Renal pelvis (tissue), 12 donors: ENCODE data around the gene C11orf52. TPM values are rescaled to one million over a fixed set of nuclear protein-coding genes. Genes with fewer than 3 reads are reported as not detected.
"Not testable (repeated sequence)": the region's sequence is repeated elsewhere in the genome, so short reads cannot be mapped to it uniquely, and the experiment has no call there.

Experiments used
- DNase-seq: peaks from one replicate; pipeline ENCODE4 v3.0.0-alpha.2; 2013
- long read RNA-seq, 16 experiments: transcript quantifications; one replicate each; lab custom pipeline, GENCODE V29; 2026
- polyA plus RNA-seq, 3 donors: library from polyadenylated mRNA; unstranded; fragments of 120-200 nt; gene quantifications; one replicate each; pipeline ENCODE4 v1.2.1, GENCODE V29; 2013; ENCODE audit not compliant: insufficient read length in 3 of 3

C11orf52 gene, protein sequence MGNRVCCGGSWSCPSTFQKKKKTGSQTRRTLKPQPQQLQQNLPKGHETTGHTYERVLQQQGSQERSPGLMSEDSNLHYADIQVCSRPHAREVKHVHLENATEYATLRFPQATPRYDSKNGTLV
- polyA plus RNA-seq: 10 to 100 TPM; 10.9 to 11.4 (median 10.9) TPM
- long read RNA-seq, donor 1, transcript C11orf52-201 (4 exons, 1,141 nt): major isoform, 6 of 7 reads
- long read RNA-seq, donor 1, partial matches to known transcripts: 0 of 7 reads
- long read RNA-seq, donor 1, other reads (novel, unspliced or antisense): 0 of 7 reads
- long read RNA-seq, donor 2, transcript C11orf52-201 (4 exons, 1,141 nt): major isoform, 10 of 10 reads
- long read RNA-seq, donor 2, partial matches to known transcripts: 0 of 10 reads
- long read RNA-seq, donor 2, other reads (novel, unspliced or antisense): 0 of 10 reads
- long read RNA-seq, donor 3, transcript C11orf52-201 (4 exons, 1,141 nt): major isoform, 6 of 6 reads
- long read RNA-seq, donor 3, partial matches to known transcripts: 0 of 6 reads
- long read RNA-seq, donor 3, other reads (novel, unspliced or antisense): 0 of 6 reads
- long read RNA-seq, donor 4, transcript C11orf52-201 (4 exons, 1,141 nt): major isoform, 7 of 7 reads
- long read RNA-seq, donor 4, partial matches to known transcripts: 0 of 7 reads
- long read RNA-seq, donor 4, other reads (novel, unspliced or antisense): 0 of 7 reads
- long read RNA-seq, donor 5, partial matches to known transcripts: 0 of 1 reads
- long read RNA-seq, donor 5, other reads (novel, unspliced or antisense): 0 of 1 reads
- long read RNA-seq, donor 6, transcript C11orf52-201 (4 exons, 1,141 nt): major isoform, 8 of 8 reads
- long read RNA-seq, donor 6, partial matches to known transcripts: 0 of 8 reads
- long read RNA-seq, donor 6, other reads (novel, unspliced or antisense): 0 of 8 reads
- long read RNA-seq, donor 7, transcript C11orf52-201 (4 exons, 1,141 nt): major isoform, 5 of 5 reads
- long read RNA-seq, donor 7, partial matches to known transcripts: 0 of 5 reads
- long read RNA-seq, donor 7, other reads (novel, unspliced or antisense): 0 of 5 reads
- long read RNA-seq, donor 8: 0 reads
- long read RNA-seq, donor 9, transcript C11orf52-201 (4 exons, 1,141 nt): major isoform, 12 of 12 reads
- long read RNA-seq, donor 9, partial matches to known transcripts: 0 of 12 reads
- long read RNA-seq, donor 9, other reads (novel, unspliced or antisense): 0 of 12 reads
- long read RNA-seq, donor 10, partial matches to known transcripts: 0 of 4 reads
- long read RNA-seq, donor 10, other reads (novel, unspliced or antisense): 0 of 4 reads
- long read RNA-seq, donor 11, partial matches to known transcripts: 0 of 4 reads
- long read RNA-seq, donor 11, other reads (novel, unspliced or antisense): 0 of 4 reads
- long read RNA-seq, donor 12, partial matches to known transcripts: 0 of 5 reads
- long read RNA-seq, donor 12, other reads (novel, unspliced or antisense): 0 of 5 reads
- long read RNA-seq, donor 13, partial matches to known transcripts: 0 of 3 reads
- long read RNA-seq, donor 13, other reads (novel, unspliced or antisense): 0 of 3 reads
- long read RNA-seq, donor 14: 0 reads
- long read RNA-seq, donor 15, transcript C11orf52-201 (4 exons, 1,141 nt): major isoform, 9 of 10 reads
- long read RNA-seq, donor 15, partial matches to known transcripts: 0 of 10 reads
- long read RNA-seq, donor 15, other reads (novel, unspliced or antisense): 0 of 10 reads
- long read RNA-seq, donor 16, transcript C11orf52-201 (4 exons, 1,141 nt): major isoform, 6 of 6 reads
- long read RNA-seq, donor 16, partial matches to known transcripts: 0 of 6 reads
- long read RNA-seq, donor 16, other reads (novel, unspliced or antisense): 0 of 6 reads

DNA sequence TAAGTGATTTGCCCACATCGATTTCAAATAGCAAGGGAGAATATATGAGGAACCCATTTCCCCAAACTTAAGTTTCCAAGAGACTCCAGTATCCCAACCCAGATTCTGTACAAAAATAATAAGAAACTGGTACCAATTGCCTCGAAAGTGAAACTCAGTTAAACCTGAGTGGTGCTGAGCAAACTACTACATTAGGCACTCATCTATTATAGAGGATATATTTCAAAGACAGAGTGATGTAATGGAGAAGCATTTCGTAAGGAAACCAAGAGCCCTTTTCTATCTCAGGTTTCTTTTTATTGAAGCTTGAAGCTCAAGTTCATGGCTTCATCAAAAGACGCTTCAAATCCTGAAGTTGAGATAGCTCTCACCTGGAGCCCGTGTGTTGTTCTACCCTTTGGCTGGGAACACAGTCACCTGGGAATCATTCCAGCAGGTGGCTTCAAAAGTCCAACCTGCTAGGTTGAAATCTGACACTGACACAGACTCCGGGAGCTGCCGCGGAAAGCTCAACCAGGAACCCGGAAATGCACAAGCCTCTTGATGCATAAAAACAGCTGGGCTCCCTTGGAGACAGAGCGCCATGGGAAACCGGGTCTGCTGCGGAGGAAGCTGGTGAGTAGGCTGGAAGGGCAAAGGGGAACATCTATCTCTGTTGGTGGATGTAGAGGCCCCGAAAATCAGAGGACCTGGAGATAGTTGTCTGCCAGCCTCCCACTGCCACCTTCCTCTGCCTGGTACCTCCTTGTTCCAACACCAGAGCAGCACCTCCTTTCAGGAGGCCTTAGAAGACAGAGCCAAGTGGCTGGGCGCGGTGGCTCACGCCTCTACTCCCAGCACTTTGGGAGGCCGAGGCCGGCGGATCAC, at the start of gene C11orf52:
C11orf52 (plus strand) TSS at position 524 of the 867 bp plus-strand sequence; CDS start at position 584, 60 bp downstream.
- peak; percentile 93 for DNase-seq

DNA sequence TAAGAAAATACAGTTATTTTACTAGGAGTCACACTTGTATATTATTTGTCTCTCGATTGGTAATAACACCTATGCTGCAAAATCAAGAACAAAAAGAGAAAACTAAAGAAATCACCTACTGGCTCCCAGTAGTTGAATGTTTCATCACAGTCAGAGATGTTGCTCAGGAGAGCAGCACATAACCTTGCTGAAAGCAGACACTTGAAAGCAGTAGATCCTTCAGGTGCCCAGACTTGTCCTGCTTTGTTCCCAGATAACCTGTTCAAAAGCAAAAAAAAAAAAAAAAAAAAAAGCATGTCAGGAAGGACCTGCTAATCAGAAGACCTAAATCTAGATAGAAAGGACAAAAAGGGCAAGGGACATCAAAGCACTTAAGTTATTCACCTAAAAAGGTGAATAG, 48.6 kb upstream of the C11orf52 start:
- DNase-seq: no peak

DNA sequence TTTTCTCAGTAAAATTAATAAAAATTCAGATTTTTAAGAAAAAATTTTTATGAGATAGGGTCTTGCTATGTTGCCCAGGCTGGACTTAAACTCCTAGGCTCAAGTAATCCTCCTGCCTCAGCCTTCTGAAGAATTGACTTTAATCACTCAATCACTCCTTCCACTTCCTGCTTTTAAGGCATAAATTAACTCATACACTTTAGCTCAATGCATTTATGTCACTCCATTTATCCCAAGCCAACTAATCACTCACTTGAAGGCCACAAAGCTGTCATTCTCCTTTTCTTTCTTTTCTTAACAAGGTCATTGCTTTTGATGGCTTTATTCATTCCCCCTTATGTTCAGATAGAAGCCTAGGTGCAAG, 48.2 kb upstream of the C11orf52 start:
- no peak for DNase-seq

DNA sequence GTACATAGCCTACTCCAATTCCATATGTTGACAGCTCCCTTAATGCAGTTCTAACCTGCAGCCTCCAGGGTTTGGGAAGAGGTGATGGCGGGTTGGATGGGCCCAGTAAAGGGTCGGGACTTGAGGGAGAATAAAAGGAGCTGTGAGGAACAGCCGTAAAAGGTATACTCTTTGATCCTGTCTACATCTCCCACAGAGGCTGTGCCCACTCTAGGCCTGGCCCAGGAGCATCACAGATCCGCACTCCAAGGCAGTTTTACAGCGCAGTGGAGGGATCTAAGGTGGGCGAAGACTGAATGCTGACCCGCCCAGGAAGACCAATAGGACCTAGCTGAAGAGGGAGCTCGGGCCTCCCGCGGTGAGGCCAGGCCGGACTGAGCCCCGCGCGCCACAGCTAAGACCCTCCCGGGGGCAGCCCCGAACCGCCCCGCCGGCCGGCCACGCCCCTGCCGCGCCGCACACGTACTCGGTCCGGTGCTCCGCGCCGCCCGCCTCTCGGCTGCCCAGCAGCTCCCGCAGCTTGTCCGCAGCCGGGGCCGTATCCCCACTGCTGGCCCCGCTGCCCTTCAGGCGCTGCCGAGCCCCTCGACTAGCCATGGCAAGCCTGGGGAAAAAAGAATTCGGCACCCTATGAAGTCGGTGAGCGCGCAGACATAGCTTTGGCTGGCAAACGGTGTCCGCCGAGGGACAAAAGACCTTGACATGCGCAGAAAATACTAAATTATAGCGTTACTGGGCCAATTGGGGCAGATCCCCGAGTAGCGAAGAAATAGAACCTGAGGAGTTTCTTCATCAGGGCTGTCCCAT, 47.6 kb upstream of the C11orf52 start, which contains the start of gene ALG9:
ALG9 (minus strand) TSS at position 696 of the 807 bp plus-strand sequence; CDS start at position 597, 99 bp downstream.
- DNase-seq: peak; percentile 83

DNA sequence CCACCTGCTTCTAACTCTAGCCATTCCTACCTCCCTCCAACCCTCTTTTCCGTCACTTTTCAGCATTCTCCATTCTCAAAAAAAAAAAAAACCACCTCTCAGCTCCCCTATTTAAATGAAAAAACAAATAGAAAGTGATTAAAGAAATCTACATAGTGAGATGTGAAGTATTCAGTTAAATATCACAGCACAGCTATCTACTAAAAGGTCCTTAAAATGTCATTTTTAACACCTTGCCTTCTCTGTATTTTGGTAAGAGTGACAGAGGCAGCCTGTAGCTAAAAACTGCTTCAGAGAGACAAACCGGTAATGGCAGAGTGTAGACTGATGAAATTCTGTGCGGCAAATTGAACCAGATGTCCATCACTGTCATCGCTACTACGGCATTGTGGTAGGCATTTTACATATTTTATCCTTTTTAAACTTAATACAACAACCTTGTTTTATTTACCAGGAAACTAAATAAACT, 47.0 kb upstream of the C11orf52 start:
- DNase-seq: no peak

DNA sequence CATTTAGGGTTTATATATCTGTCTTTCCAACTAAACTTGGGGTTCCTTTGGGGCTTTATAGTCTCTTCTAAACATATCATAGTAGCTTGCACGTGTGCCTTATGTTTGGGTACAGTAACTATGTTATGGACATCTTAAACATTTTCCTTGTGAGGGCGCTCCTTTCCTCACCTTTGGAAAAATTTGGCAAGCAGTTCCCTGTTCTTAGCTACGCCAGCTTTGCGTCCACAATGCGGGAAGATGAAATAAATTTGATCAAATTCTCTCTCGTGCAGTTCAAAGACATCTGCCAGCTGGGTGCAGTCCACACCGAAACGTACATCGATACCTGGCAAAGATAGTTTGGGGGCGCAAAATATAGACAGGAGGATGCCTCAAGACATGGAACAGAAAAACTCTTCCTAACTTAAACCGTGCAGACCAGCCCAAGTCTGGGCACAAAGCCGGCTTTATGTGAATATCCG, 40.3 kb upstream of the C11orf52 start:
- DNase-seq: peak; percentile 45

DNA sequence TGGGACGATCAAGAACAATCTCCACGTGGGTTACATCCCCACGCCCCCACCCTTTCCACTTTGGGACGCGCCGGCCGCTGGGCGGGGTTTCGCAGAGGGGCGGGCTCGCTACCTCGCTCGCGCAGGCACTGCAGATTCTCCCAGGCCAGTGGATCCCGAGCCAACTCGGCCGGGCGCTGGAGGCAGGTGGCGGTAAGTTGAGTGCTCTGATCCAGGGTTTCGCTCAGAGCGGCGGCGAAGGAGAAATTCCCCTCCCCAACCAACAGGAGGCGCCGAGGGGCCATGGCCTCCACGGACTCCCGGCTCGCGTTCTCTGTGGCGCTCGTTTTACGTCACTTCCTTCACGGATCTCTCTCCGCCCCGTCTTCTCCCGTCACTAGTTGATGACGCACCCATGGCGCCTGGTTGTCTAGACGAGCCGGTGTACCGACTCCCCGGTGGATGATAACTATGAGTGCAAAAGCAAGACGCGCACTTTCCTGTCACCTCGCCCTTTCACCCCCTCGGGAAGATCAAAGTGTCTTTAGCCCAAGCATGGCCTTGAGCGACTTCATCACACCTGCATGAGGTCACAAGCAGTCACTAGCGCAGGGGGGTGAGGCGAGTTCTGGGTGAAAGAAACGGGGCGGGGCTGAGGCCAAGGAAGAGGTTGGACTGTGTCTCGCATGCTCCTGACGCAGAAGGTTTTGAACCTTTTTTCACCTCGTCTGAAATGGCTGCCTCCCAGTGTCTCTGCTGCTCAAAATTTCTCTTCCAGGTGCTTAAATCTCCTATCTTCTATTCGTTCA, 39.7 kb upstream of the C11orf52 start, which contains the start of the genes CFAP68 and FDXACB1:
CFAP68 (plus strand) TSS at position 693 of the 788 bp plus-strand sequence; CDS start at position 713, 20 bp downstream.
FDXACB1 (minus strand) TSS at position 317 of the 788 bp plus-strand sequence; CDS start at position 284, 33 bp downstream.
- DNase-seq: peak; percentile 98

DNA sequence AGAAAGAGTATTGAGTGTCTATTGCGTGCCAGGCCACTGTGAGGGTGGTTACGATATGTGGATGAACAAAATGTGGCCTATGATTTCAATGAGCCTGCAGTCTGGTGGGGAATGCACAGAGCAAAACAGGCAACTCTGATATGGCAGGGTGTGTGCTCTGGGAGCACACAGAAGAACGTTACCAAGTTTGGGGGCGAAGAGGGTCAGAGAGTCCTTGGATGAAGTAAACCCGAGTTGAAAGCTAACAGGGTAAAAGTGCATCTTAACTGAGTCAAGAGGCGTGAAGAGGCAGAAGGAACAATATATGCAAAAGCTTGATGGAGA, 39.1 kb upstream of the C11orf52 start:
- no peak for DNase-seq

DNA sequence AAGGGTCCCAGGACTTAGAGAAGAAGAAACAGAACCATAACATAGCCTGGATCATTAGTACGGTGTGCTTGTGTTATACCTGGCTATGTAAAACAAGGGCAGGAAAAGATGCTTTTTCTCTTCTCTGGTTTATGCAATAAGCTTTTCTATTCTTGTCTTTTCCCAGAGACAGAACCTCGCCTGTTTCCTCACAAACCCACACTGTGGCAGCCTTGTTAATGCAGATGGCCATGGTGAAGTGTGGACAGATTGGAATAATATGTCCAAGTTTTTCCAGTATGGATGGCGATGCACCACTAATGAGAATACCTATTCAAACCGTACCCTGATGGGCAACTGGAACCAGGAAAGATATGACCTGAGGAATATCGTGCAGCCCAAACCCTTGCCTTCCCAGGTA, 36.5 kb upstream of the C11orf52 start:
- DNase-seq: no peak

DNA sequence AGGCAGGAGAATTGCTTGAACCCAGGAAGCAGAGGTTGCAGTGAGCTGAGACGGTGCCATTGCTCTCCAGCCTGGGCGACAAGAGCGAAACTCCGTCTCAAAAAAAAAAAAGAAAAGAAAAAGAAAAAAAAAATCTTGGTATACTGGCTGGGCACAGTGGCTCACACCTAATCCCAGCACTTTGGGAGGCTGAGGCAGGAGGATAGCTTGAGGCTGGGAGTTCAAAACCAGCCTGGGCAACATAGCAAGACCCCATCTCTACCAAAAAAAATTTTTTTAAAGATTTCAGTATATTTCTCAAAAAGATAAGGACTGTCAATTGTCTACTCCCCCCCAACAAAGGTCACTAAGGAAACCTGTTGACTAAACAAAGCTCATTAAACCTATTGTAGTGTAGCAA, 33.7 kb upstream of the C11orf52 start:
- DNase-seq: not testable (repeated sequence)

DNA sequence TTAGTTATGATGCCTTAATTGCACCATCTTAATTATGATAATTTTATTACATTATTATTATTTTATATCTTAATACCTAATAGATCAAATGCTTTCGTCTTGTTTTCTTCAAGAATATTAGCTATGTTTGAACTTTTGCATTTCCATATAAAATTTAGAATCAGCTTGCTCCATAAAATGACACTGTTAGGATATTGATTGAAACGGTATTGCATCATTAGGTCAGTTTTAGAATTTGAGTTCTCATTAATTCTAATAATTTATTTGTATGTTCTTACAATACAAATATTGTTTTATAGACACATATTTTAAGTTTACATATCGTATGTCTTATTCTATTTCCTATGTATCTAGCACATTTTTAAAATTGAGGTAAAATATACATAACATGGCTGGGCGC, 32.7 kb upstream of the C11orf52 start:
- no peak for DNase-seq

DNA sequence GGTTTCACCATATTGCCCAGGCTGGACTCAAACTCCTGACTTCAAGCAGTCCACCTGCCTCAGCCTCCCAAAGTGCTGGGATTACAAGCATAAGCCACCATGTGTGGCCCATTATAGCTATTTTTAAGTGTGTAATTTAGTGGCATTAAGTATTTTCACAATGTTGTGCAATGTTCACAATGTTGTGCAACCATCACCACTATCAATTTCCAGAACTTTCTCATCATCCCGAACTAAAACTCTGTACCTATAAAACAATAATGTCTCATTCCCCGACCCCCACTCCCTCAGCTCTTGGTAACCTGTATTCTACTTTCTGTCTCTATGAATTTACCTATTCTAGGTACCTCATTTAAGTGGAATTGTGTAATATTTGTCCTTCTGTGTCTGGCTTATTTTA, 31.9 kb upstream of the C11orf52 start:
- DNase-seq: no peak

DNA sequence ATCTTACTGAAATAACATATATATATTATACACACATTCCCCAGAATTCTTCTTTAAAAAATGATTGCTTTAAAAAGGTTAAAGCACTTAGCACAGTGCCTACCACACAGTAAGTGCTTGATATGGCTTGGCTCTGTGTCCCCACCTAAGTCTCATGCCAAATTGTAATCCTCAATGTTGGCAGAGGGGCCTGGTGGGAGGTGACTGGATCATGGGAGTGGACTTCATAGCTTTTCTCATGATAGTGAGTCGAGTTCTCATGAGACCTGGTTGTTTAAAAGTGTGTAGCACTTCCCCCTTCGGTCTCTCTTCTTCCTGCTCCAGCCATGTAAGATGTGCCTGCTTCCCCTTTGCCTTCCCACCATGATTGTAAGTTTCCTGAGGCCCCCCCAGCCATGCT, 13.3 kb upstream of the C11orf52 start:
- no peak for DNase-seq

DNA sequence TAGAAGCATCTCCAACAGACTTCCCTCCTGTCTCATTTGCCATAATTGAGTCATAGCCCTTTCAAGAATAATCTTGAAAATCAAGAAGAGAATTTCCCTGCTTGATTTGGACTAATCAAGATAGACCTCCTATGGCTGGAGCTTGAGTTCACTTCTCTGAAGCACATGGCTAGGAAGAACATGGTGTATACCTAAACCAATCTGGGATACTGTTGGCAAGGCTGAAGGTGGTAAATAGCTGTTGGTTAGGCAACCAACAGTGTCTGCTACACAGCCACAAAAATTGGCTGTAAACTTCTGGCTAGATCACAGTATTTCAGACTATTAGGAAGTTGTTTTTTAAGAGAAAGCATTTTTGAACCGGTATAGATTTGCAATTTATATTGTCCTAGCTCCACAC, 12.0 kb upstream of the C11orf52 start:
- no peak for DNase-seq

DNA sequence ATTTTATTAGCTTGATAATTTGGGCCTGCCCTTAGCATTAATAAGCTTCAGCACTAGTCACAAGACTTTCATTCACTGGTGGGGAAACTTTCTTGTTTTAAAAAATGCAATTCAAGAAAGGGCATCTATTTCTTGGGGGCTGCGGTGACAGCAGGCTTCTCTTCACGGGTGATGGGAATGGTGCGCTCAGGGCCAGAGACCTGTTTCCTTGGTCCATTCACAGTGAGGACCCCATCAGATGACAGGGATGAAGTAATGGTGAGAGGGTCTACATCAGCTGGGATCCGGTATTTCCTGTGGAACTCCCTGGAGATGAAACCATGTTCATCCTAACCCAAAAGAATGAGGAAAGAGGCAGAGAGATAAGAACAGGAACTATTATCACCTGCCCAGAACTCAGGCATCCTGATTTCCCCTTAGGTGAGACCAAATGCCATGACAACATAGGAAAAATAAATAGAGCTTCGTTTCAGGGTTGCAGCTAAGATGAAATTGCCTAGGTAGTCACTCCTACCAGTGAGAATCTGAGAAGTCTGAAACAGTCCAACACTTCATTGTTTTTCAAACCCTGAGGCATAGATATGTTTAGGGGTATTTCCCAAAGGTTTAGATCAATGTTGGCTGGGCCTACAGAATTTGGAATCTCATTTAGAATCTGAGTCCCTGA, 9.9 kb upstream of the C11orf52 start:
- DNase-seq: no peak

DNA sequence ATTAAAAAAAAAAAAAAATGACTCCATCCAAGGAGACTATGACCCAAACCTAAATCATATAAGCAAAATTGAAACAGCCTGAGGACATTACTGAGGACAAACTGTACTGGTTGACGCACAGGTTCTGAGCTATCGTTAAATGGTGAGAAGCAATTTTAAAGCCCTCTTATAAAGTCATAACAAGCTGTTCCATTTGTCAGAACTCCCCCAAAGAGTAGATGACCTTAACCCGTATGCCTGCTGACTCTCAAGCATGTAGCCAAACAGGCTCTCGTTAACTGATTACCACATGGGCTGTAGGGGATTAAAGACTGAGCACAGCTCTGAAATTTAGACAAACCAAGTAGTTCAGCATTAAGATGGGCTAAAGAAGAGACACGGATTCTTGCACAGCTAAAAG, 9.3 kb upstream of the C11orf52 start:
- DNase-seq: no peak
